Measurements from ENCODE around the gene DDA1.
"Not testable (repeated sequence)": the region's sequence is repeated elsewhere in the genome, so short reads cannot be mapped to it uniquely, and the experiment has no call there.

The DDA1 gene

GRCh38 chr19:17289489-17289888 is 19.9 kb upstream of the DDA1 start:
- DNase-seq, result no peak

GRCh38 chr19:17292301-17293074 is 16.9 kb upstream of the DDA1 start:
- DNase-seq, result no peak

- no peak for DNase-seq
Observed at GRCh38 chr19:17293605-17294004, 15.8 kb upstream of the DDA1 start.

GRCh38 chr19:17294051-17294891 is 15.1 kb upstream of the DDA1 start:
- DNase-seq, result no peak

GRCh38 chr19:17295551-17295950 is 13.8 kb upstream of the DDA1 start:
- not testable (repeated sequence) for DNase-seq

GRCh38 chr19:17296273-17296672 is 13.1 kb upstream of the DDA1 start:
- no peak for DNase-seq

- DNase-seq, result no peak
Observed at GRCh38 chr19:17296976-17297375, 12.4 kb upstream of the DDA1 start.

GRCh38 chr19:17300992-17301619 is 8.3 kb upstream of the DDA1 start:
- DNase-seq, result no peak

GRCh38 chr19:17302391-17303166 is 6.8 kb upstream of the DDA1 start:
- DNase-seq, result no peak

GRCh38 chr19:17303167-17303939 is 6.0 kb upstream of the DDA1 start, which contains the start of gene ABHD8:
Gene ABHD8 (minus strand): TSS chr19:17303425. CDS start chr19:17301616, 1,809 bp downstream.
- DNase-seq, result peak; percentile 96

- DNase-seq, result no peak
Observed at GRCh38 chr19:17303940-17304267, 5.5 kb upstream of the DDA1 start.

- no peak for DNase-seq
Observed at GRCh38 chr19:17304386-17305215, 4.8 kb upstream of the DDA1 start.

GRCh38 chr19:17305216-17305516 is 4.2 kb upstream of the DDA1 start:
- no peak for DNase-seq

- DNase-seq, result peak; percentile 98
Observed at GRCh38 chr19:17305517-17306284, 3.7 kb upstream of the DDA1 start, which contains the start of gene MRPL34. Gene MRPL34 (plus strand): TSS chr19:17305872. CDS start chr19:17305893, 21 bp downstream.

GRCh38 chr19:17306285-17306714 is 3.1 kb upstream of the DDA1 start:
- no peak for DNase-seq

GRCh38 chr19:17307876-17308377 is 1.4 kb upstream of the DDA1 start:
- no peak for DNase-seq

- no peak for DNase-seq
Observed at GRCh38 chr19:17309965-17310461, 650 bp downstream of the DDA1 start.

- no peak for DNase-seq
Observed at GRCh38 chr19:17311455-17312188, 2.3 kb downstream of the DDA1 start.

Measured in NCI-H774 (cell line).